Measurements from ENCODE around the gene HADHA. TPM values are rescaled to one million over a fixed set of nuclear protein-coding genes. Genes with fewer than 3 reads are reported as not detected.

HADHA gene
- total RNA-seq, 1 experiment from 2014 or later = 96.8 TPM

- DNase-seq (ENCODE audit: low spot score) = no peak
These were observed 50.7 kb downstream of the HADHA start for GRCh38 chr2:26193578-26194231.

- DNase-seq (ENCODE audit: low spot score) = no peak
These were observed 52.9 kb downstream of the HADHA start for GRCh38 chr2:26191316-26192159.

- no peak for DNase-seq (ENCODE audit: low spot score)
These were observed 54.1 kb downstream of the HADHA start for GRCh38 chr2:26190369-26190768.

GRCh38 chr2:26189751-26190150, 54.7 kb downstream of the HADHA start:
- DNase-seq (ENCODE audit: low spot score) = no peak

- no peak for DNase-seq (ENCODE audit: low spot score)
These were observed 55.3 kb downstream of the HADHA start for GRCh38 chr2:26189123-26189522.

DNA sequence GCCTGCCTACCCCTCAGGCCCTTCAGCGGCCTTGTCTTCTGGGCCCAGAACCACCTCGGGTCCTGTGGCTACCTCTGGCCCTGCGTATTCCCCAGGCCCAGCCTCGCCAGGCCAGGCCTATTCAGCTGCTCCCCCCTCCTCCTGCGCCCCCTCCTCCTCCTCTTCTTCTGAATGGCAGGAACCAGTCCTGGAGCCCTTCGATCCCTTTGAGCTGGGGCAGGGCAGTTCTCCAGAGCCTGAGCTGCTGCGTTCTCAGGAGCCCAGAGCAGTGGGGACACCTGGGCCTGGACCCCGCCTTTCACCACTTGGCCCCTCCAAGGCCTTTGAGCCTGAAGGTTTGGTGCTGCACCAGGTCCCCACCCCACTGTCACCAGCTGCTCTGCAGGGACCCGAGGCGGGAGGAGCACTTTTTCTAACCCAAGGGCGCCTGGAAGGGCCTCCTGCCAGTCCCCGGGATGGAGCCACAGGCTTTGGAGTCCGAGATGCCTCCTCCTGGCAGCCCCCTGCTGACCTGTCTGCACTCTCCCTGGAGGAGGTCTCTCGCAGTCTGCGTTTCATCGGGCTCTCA, 56.8 kb downstream of the HADHA start:
- DNase-seq (ENCODE audit: low spot score) = no peak

DNA sequence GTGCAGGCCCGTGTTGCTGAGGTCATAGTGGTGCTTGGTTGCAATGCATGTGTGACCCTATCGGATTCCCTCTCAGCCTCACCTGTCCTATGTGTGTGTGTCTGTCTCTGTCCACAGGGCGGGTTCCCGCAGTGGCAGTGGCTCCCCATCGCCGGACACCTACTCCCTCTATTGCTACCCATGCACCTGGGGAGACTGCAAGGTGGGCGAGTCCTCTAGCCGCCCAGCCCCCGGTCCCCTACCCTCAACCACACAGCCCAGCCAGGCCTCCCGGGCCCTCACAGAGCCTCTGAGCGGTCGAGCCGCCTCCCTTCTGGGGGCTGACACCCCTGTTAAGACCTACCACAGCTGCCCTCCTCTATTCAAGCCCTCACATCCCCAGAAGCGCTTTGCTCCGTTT, 57.3 kb downstream of the HADHA start:
- no peak for DNase-seq (ENCODE audit: low spot score)

DNA sequence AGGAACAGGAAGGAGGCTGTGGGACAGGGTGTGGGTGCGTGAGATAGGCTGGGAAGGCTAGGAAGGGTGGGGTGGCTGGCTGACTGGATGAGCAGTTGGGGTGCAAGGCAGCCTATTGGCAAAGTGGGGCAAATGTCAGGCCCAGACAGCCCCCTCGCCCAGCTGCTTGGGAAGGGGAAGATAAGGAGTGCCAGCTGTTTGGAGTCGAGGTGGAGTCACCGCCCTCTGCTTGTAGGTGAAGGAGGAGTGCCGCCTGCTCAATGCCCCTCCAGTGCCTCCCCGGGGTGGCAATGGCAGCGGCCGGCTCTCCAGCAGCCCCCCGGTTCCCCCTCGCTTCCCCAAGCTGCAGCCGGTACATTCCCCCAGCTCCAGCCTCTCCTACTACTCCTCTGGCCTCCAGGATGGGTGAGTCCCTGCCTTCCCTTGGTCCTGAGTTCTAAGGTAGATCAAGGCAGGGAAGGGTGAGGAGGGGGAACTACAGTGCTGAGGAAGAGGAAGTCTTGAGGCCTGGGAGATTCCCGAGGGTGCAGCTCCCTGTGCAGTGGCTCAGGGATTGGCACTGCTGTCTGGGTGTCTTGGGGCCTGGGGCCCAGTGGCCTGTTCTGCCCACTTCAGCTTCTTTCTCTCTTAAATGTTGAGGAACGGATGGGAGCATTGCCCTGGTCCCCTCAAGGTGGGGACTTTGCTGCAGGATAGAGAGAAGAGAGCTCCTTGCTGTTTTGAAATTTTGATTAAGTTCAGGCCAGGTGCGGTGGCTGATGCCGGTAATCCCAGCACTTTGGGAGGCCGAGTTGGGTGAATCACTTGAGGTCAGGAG, 58.3 kb downstream of the HADHA start:
- no peak for DNase-seq (ENCODE audit: low spot score)

DNA sequence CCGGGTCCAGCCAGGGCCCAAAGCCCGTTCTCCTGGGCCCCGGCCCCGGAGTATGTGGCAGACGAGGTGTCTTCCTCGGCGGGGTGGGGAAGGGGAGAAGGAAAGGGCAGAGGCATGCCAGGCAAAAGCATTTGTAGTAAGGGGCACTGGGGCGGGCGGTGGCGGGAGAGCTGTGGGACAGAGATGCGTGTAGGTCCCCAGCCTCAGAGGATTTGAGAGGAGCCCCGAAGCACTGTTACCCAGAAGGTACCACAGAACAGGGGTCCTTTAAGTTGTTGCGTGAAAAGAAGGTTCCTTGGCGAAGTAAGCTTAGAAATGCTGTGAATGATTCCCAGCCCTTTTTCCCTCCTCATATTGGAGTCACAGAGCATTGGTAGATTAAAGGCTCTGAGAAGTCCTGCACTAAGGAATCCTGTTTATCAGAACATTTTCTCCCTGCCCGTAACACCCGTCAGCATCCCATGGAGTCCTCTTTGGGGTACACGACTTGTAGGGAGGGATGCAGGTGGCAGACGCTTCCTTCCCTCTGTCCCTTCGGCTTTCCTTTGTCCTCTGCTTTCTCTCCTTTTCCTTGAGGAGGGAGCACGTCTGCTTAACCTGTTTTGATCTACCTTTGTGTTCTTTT, 59.0 kb downstream of the HADHA start:
- no peak for DNase-seq (ENCODE audit: low spot score)

GRCh38 chr2:26184555-26185303, 59.7 kb downstream of the HADHA start:
- no peak for DNase-seq (ENCODE audit: low spot score)

DNA sequence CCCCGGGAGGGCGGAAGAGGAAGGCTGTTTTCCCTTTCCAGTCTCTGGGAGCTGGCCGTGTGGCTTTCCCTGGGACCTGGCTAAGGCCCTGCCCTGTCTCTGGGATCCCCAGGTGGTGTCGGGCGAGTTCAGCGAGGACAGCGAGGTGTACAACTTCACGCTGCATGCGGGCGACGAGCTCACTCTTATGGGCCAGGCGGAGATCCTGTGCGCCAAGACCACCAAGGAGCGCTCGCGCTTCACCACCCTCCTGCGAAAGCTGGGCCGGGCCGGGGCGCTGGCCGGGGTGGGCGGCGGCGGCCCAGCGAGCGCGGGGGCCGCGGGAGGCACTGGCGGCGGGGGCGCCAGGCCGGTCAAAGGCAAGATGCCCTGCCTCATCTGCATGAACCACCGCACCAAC, 60.3 kb downstream of the HADHA start:
- no peak for DNase-seq (ENCODE audit: low spot score)

DNA sequence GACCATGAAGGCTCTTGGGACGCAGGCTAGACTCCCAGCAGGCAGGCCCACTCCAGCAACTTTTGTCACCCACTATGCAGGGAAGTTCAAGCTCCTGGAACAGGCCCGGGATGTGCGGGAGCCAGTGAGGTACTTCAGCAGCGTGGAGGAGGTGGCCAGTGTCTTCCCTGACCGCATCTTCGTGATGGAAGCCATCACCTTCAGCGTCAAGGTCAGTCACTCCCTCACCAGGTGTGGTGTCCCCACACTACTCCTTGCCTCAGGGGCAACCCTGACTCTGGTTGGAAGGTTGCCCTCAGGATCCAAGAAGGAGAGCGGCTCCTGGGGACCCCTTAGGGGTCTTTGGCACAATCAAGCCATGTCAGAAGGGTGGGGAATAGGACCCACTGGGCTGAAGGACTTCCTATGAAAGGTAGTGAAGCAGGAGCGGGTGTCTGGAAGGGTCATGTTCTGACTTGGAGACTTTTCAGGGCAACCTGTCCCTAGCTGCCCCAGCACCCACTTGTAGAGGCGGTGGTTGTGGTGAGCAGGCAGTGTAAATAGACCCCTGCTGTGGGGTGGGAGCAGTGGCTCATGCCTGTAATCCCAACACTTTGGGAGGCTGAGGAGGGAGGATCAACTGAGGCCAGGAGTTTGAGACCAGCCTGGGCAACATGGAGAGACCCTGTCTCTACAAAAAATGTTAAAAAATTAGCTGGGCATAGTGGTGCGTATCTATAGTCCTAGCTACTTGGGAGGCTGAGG, 61.4 kb downstream of the HADHA start:
- no peak for DNase-seq (ENCODE audit: low spot score)

DNA sequence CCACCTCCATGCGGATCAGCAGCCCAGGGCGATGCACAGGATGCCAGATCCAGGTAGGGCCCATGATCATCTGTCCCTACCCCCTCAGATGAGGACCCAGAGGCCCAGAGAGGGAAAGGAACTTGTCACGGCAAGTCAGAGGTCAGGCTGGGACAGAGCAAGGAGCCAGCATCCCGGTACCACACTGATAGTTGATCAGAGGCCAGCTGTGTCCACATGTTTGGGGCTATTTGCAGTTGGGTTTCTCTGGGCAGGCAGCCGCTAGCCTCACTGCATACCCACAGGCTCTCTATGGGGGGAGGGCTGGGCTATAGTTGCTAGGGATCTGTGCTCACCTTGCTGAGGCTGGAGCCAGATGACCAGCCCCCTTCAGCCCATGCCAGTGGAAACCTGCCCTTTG, 62.0 kb downstream of the HADHA start:
- no peak for DNase-seq (ENCODE audit: low spot score)

- DNase-seq (ENCODE audit: low spot score) = no peak
These were observed 65.0 kb downstream of the HADHA start for GRCh38 chr2:26179446-26179913.

- no peak for DNase-seq (ENCODE audit: low spot score)
These were observed 65.5 kb downstream of the HADHA start for GRCh38 chr2:26178746-26179436.

DNA sequence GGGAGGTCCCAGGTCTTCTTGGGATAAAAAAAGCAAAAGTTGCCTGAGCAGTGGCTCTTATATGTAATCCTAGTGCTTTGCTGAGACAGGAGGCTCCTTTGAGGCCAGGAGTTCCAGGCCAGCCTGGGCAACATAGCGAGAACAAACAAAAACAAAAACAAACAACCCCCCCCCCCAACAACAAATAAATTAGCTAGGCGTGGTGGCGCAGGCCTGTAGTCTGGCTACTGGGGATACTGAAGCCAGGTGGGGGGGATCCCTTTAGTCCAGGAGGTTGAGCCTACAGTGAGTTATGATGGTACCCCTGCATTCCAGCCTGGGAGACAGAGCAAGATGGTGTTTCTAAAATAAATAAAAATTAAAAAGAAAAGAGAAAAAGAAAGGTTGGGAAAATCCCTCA, 66.2 kb downstream of the HADHA start:
- DNase-seq (ENCODE audit: low spot score) = no peak

- no peak for DNase-seq (ENCODE audit: low spot score)
These were observed 67.3 kb downstream of the HADHA start for GRCh38 chr2:26177122-26177521.

DNA sequence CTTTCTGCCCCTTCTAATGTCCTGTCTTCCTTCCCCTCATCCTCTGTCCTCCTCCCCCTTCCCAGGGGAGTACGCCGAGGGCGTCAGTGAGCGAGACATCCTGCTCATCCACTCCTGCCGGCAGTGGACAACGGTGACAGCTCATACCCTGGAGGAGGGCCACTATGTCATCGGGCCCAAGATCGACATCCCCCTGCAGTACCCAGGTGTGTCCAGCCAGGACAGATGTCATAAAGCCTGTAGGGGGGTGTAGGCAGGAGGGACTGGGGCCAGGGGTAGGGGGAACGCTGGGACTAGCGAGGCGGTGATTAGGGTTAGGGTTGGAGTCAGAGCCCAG, 68.2 kb downstream of the HADHA start:
- DNase-seq (ENCODE audit: low spot score) = no peak

DNA sequence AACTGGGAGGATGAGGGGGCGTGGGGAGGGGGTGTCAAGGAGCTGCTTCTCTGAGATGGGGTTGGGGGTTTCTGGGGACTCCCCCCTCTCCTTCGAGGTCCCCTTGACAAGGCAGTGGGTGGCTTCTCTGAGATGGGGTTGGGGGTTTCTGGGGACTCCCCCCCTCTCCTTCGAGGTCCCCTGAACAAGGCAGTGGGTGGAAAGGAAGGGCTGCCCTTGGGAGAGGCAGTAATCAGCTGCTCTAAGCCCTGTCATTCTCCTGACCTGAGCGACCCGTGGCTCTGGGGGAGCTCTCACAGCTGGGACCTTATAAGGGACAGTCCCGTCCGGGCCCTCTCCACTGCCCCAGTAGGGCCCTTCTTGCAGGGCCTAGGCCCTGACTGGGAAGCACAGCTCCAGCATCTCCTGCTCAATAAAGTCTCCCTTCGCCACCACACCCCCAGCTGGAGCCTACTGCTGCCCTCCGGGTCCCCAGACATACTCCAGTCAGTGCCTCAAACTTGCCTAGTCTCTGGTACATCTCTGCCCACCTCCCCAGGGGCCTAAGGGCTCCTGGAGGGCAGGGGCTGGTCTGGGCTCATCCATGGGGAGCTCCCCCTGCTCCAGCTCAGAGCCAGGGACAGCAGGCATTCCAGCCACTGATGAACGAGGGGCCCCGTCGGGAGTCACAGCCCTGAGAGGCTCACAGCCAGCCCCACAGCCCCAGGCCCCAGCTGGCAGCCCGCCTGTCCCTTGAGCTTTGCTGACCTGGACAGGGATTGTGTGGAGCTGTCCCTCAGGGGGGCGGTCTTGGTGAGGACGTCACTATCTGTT, 68.8 kb downstream of the HADHA start:
- DNase-seq (ENCODE audit: low spot score) = no peak

All from H4 (cell line).